Measurements from ENCODE around the gene TRPM5. TPM values are rescaled to one million over a fixed set of nuclear protein-coding genes. Genes with fewer than 3 reads are reported as not detected.

The TRPM5 gene
- total RNA-seq, 1 donor from 2014 or later = not detected

GRCh38 chr11:2399488-2400068, 44.7 kb downstream of the TRPM5 start:
- DNase-seq (ENCODE audit: low spot score in 2 of 2) = peak in 1 of 2 donors; percentile 78
- TF ChIP-seq CTCF (IDR thresholded peaks at IDR 0.05) = no peak
- intact Hi-C loops (cut with DNase I) = loop anchor here (1.0 to 10.0 kb wide), 6 partner anchors 22 to 1023 kb away; partner anchors contain the start of genes CD81 and CDKN1C

GRCh38 chr11:2398664-2399355, 45.5 kb downstream of the TRPM5 start:
- TF ChIP-seq CTCF (IDR thresholded peaks at IDR 0.05) = no peak
- Histone ChIP-seq H3K4me3 (peak overlapping the region in 1 of 2 donors; percentile 82), H3K36me3 (peaks cover 60 to 64% of the 10 kb centered on the region in 2 donors), H3K27ac (peak overlapping the region; percentile 100), H3K4me1 (peaks cover 12 to 26% of the 10 kb centered on the region in 2 donors), H3K9me3 (no peaks in the 10 kb centered on the region), H3K27me3 (no peaks in the 10 kb centered on the region)
- DNase-seq (ENCODE audit: low spot score in 2 of 2) = no peak
- intact Hi-C loops (cut with DNase I) = loop anchor here (1.0 kb wide), 1 partner anchor 94 kb away; no protein-coding TSS in a partner anchor

More at GRCh38 chr11:2399488-2400068, 44.7 kb downstream of the TRPM5 start:
- H3K4me3 ChIP-seq = peak overlapping the region; percentile 82 to 89
- H3K9me3 ChIP-seq = no peaks in the 10 kb centered on the region
- peak overlapping the region; percentile 100 for H3K27ac ChIP-seq
- no peaks in the 10 kb centered on the region for H3K27me3 ChIP-seq
- peaks cover 12 to 26% of the 10 kb centered on the region in 2 donors for H3K4me1 ChIP-seq
- peaks cover 54 to 64% of the 10 kb centered on the region in 2 donors for H3K36me3 ChIP-seq

GRCh38 chr11:2397005-2397404, 47.3 kb downstream of the TRPM5 start:
- no peak for TF ChIP-seq CTCF (IDR thresholded peaks at IDR 0.05)
- intact Hi-C loops (cut with DNase I) = no loop called here
- H3K4me1 ChIP-seq = peaks cover 12 to 22% of the 10 kb centered on the region in 2 donors
- H3K9me3 ChIP-seq = no peaks in the 10 kb centered on the region
- no peak overlapping the region for H3K4me3 ChIP-seq
- H3K27me3 ChIP-seq = no peaks in the 10 kb centered on the region
- no peak for DNase-seq (ENCODE audit: low spot score in 2 of 2)
- H3K27ac ChIP-seq = no peak overlapping the region
- H3K36me3 ChIP-seq = peaks cover 54 to 60% of the 10 kb centered on the region in 2 donors

GRCh38 chr11:2396471-2396870, 47.8 kb downstream of the TRPM5 start:
- no peak overlapping the region for H3K4me3 ChIP-seq
- no peak overlapping the region for H3K27ac ChIP-seq
- DNase-seq (ENCODE audit: low spot score in 2 of 2) = no peak
- peaks cover 7 to 17% of the 10 kb centered on the region in 2 donors for H3K4me1 ChIP-seq
- intact Hi-C loops (cut with DNase I) = no loop called here
- no peak for TF ChIP-seq CTCF (IDR thresholded peaks at IDR 0.05)
- no peaks in the 10 kb centered on the region for H3K27me3 ChIP-seq
- no peaks in the 10 kb centered on the region for H3K9me3 ChIP-seq
- H3K36me3 ChIP-seq = peaks cover 59 to 66% of the 10 kb centered on the region in 2 donors

GRCh38 chr11:2395856-2396255, 48.5 kb downstream of the TRPM5 start:
- H3K4me1 ChIP-seq = peaks cover 10 to 12% of the 10 kb centered on the region in 2 donors
- H3K27ac ChIP-seq = no peak overlapping the region
- intact Hi-C loops (cut with DNase I) = no loop called here
- H3K9me3 ChIP-seq = no peaks in the 10 kb centered on the region
- no peak for DNase-seq (ENCODE audit: low spot score in 2 of 2)
- H3K36me3 ChIP-seq = peaks cover 60 to 72% of the 10 kb centered on the region in 2 donors
- no peaks in the 10 kb centered on the region for H3K27me3 ChIP-seq
- no peak for TF ChIP-seq CTCF (IDR thresholded peaks at IDR 0.05)
- no peak overlapping the region for H3K4me3 ChIP-seq

Measured in ascending aorta (tissue), 2 donors.